PFSK-1 (cell line): ENCODE results near the gene PRKAR1A.

ENCODE experiments used
- POLR2AphosphoS5 ChIP-seq: IDR thresholded peaks from 2 replicates; pipeline ENCODE4 v1.6.1; 2012; ENCODE audit warnings: low read depth, mild to moderate bottlenecking, control low read depth, low read length, moderate library complexity
- REST ChIP-seq, 2 experiments: IDR thresholded peaks; 2 replicates each; pipeline versions ENCODE4 v1.6.1 to v1.8.0; 2011 to 2012; ENCODE audit warnings: low read depth in 2 of 2, low read length in 2 of 2, control low read depth in 1 of 2, inconsistent platforms in 1 of 2, mild to moderate bottlenecking in 1 of 2, moderate library complexity in 1 of 2; ENCODE audit not compliant: insufficient read depth in 1 of 2
- SIN3A ChIP-seq: IDR thresholded peaks from 2 replicates; pipeline ENCODE4 v1.6.1; 2012; ENCODE audit warnings: mild to moderate bottlenecking, low read length, moderate library complexity, borderline replicate concordance; ENCODE audit not compliant: insufficient read depth
- TAF1 ChIP-seq: IDR thresholded peaks from 2 replicates; pipeline ENCODE4 v1.6.1; 2012; ENCODE audit warnings: low read length, control low read depth, borderline replicate concordance; ENCODE audit not compliant: insufficient read depth

- no peak for TF ChIP-seq SIN3A
- TF ChIP-seq POLR2AphosphoS5, result no peak
- no peak for TF ChIP-seq TAF1
- no peak for TF ChIP-seq REST (IDR thresholded peaks at IDR 0.05; ENCODE audit: insufficient read depth in 1 of 2, low read depth in 2 of 2, low read length in 2 of 2)
Observed at GRCh38 chr17:68470961-68471360, 41.3 kb upstream of the PRKAR1A start.
